Activated CD8-positive, alpha-beta memory T cell treated with anti-CD3 and anti-CD28 coated beads, Interleukin-2, amount 10 ng/mL, durations not matched to agents 7 days and 5 days (primary cell): Measurements from ENCODE around the gene UTP25. TPM values are rescaled to one million over a fixed set of nuclear protein-coding genes. Genes with fewer than 3 reads are reported as not detected.

Experiments
- ATAC-seq: fragments of 150-1000 bp; cut with Tn5 transposase; one replicate; pipeline ENCODE4 v1.10.0; 2021; ENCODE audit warnings: moderate library complexity
- CTCF ChIA-PET: fragments of 350-600 bp; sonication (Branson Sonifier 250); formaldehyde crosslinking; loops from one replicate; lab custom pipeline; 2021; ENCODE audit warnings: antibody characterized with exemption; lab: Charles Lee
- DNase-seq: peaks from one replicate; pipeline ENCODE4 v3.0.0-alpha.2; 2020
- H3K27ac Mint-ChIP-seq: one replicate; pipeline ENCODE4 v1.8.0; 2021; ENCODE audit warnings: mild to moderate bottlenecking, mixed read lengths
- H3K27me3 Mint-ChIP-seq: one replicate; pipeline ENCODE4 v1.8.0; 2021; ENCODE audit warnings: mixed read lengths
- H3K36me3 Mint-ChIP-seq: one replicate; pipeline ENCODE4 v1.8.0; 2021; ENCODE audit warnings: mild to moderate bottlenecking, mixed read lengths
- H3K4me1 Mint-ChIP-seq: one replicate; pipeline ENCODE4 v1.8.0; 2021; ENCODE audit warnings: mixed read lengths
- H3K4me3 Mint-ChIP-seq: one replicate; pipeline ENCODE4 v1.8.0; 2021; ENCODE audit warnings: mild to moderate bottlenecking, moderate library complexity, mixed read lengths
- H3K9me3 Mint-ChIP-seq: one replicate; pipeline ENCODE4 v1.8.0; 2022; ENCODE audit warnings: low read depth, mixed read lengths
- total RNA-seq, 2 experiments: library from RNA; stranded (reverse); gene quantifications; one replicate each; pipeline ENCODE4 v1.2.3, GENCODE V29; 2021

UTP25 gene
- 1 to 10 TPM; 4.7 to 9.7 TPM for total RNA-seq

- ATAC-seq (peak; percentile 89), DNase-seq (peak; percentile 96)
- H3K9me3 Mint-ChIP-seq: no peaks in the 10 kb centered on the region
- peaks cover 39% of the 10 kb centered on the region for H3K4me1 Mint-ChIP-seq
- peak within 1 kb of the TSS; percentile 91 for H3K4me3 Mint-ChIP-seq
- CTCF ChIA-PET: interaction anchor here (0.7 to 2.7 kb wide), 12 partner anchors 9 to 155 kb away, joined by 3 to 10 read pairs (median 4); partner anchors contain the start of gene C1orf74
- H3K27ac Mint-ChIP-seq: peak within 1 kb of the TSS; percentile 81
- peaks cover 12% of the 10 kb centered on the region for H3K27me3 Mint-ChIP-seq
- H3K36me3 Mint-ChIP-seq: peaks cover 13% of the 10 kb centered on the region
Measured at GRCh38 chr1:209827384-209828262, at the start of gene UTP25. TSS of gene UTP25 (plus strand) at chr1:209827972. CDS start at chr1:209828064, 92 bp downstream.

GRCh38 chr1:209778102-209778501 lies 49.7 kb upstream of the UTP25 start:
- no peak for DNase-seq
- CTCF ChIA-PET: no interaction called here
- no peak for ATAC-seq
- Mint-ChIP-seq H3K36me3 (peaks cover 71% of the 10 kb centered on the region), H3K9me3 (no peaks in the 10 kb centered on the region), H3K4me3 (no peak overlapping the region), H3K4me1 (peaks cover 44% of the 10 kb centered on the region), H3K27ac (peak overlapping the region; percentile 20), H3K27me3 (no peaks in the 10 kb centered on the region)

- peaks cover 60% of the 10 kb centered on the region for H3K36me3 Mint-ChIP-seq
- H3K9me3 Mint-ChIP-seq: no peaks in the 10 kb centered on the region
- no peak overlapping the region for H3K4me3 Mint-ChIP-seq
- H3K27me3 Mint-ChIP-seq: no peaks in the 10 kb centered on the region
- H3K4me1 Mint-ChIP-seq: peaks cover 50% of the 10 kb centered on the region
- ATAC-seq (no peak), DNase-seq (no peak)
- CTCF ChIA-PET: interaction anchor here (1.0 to 1.8 kb wide), 3 partner anchors 11 to 43 kb away, joined by 3 to 4 read pairs (median 3); no protein-coding TSS in a partner anchor
- H3K27ac Mint-ChIP-seq: peak overlapping the region; percentile 16
Measured at GRCh38 chr1:209780268-209780667, 47.5 kb upstream of the UTP25 start.

GRCh38 chr1:209783386-209783785 lies 44.4 kb upstream of the UTP25 start:
- peaks cover 38% of the 10 kb centered on the region for H3K4me1 Mint-ChIP-seq
- CTCF ChIA-PET: interaction anchor here (1.9 to 3.7 kb wide), 4 partner anchors 9 to 44 kb away, joined by 5 to 18 read pairs (median 11); partner anchors contain the start of genes TRAF3IP3 and UTP25
- no peaks in the 10 kb centered on the region for H3K9me3 Mint-ChIP-seq

GRCh38 chr1:209784265-209785169 lies 43.3 kb upstream of the UTP25 start, which contains the start of gene C1orf74:
TSS of gene C1orf74 (minus strand) at chr1:209784559. CDS start at chr1:209783634, 925 bp downstream.
- CTCF ChIA-PET: interaction anchor here (0.7 to 3.7 kb wide), 11 partner anchors 9 to 217 kb away, joined by 3 to 18 read pairs (median 4); partner anchors contain the start of genes TRAF3IP3 and UTP25
- Mint-ChIP-seq H3K27ac (peak within 1 kb of the TSS; percentile 95), H3K4me1 (peaks cover 42% of the 10 kb centered on the region), H3K27me3 (no peaks in the 10 kb centered on the region), H3K9me3 (no peaks in the 10 kb centered on the region), H3K36me3 (peaks cover 19% of the 10 kb centered on the region), H3K4me3 (peak within 1 kb of the TSS; percentile 92)
- DNase-seq (peak; percentile 99), ATAC-seq (peak; percentile 99)

More at GRCh38 chr1:209783386-209783785, 44.4 kb upstream of the UTP25 start:
- Mint-ChIP-seq H3K36me3 (peaks cover 30% of the 10 kb centered on the region), H3K4me3 (peak overlapping the region; percentile 92), H3K27ac (peak overlapping the region; percentile 95), H3K27me3 (no peaks in the 10 kb centered on the region)
- no peak for ATAC-seq
- no peak for DNase-seq

GRCh38 chr1:209785592-209785991 lies 42.2 kb upstream of the UTP25 start:
- no peak for DNase-seq
- no peaks in the 10 kb centered on the region for H3K27me3 Mint-ChIP-seq
- peak overlapping the region; percentile 95 for H3K27ac Mint-ChIP-seq
- CTCF ChIA-PET: interaction anchor here (1.6 to 3.7 kb wide), 2 partner anchors 17 to 38 kb away, joined by 5 to 15 read pairs; no protein-coding TSS in a partner anchor
- no peaks in the 10 kb centered on the region for H3K9me3 Mint-ChIP-seq
- no peak for ATAC-seq
- peaks cover 48% of the 10 kb centered on the region for H3K4me1 Mint-ChIP-seq
- H3K4me3 Mint-ChIP-seq: no peak overlapping the region
- peaks cover 9% of the 10 kb centered on the region for H3K36me3 Mint-ChIP-seq

- Mint-ChIP-seq H3K27ac (no peak overlapping the region), H3K4me1 (peaks cover 48% of the 10 kb centered on the region), H3K9me3 (no peaks in the 10 kb centered on the region), H3K4me3 (no peak overlapping the region), H3K27me3 (no peaks in the 10 kb centered on the region), H3K36me3 (peaks cover 9% of the 10 kb centered on the region)
- DNase-seq: no peak
- no peak for ATAC-seq
- CTCF ChIA-PET: interaction anchor here (1.0 to 3.7 kb wide), 3 partner anchors 17 to 41 kb away, joined by 4 to 15 read pairs (median 5); partner anchors contain the start of gene UTP25
Measured at GRCh38 chr1:209786146-209786545, 41.6 kb upstream of the UTP25 start.

- no peaks in the 10 kb centered on the region for H3K9me3 Mint-ChIP-seq
- H3K36me3 Mint-ChIP-seq: peaks cover 3% of the 10 kb centered on the region
- H3K27ac Mint-ChIP-seq: no peak overlapping the region
- no peaks in the 10 kb centered on the region for H3K27me3 Mint-ChIP-seq
- peaks cover 49% of the 10 kb centered on the region for H3K4me1 Mint-ChIP-seq
- CTCF ChIA-PET: interaction anchor here (0.8 to 2.2 kb wide), 3 partner anchors 13 to 40 kb away, joined by 3 to 13 read pairs (median 3); no protein-coding TSS in a partner anchor
- no peak for DNase-seq
- no peak overlapping the region for H3K4me3 Mint-ChIP-seq
- ATAC-seq: no peak
Measured at GRCh38 chr1:209787551-209787950, 40.2 kb upstream of the UTP25 start.

GRCh38 chr1:209789245-209789644 lies 38.5 kb upstream of the UTP25 start:
- CTCF ChIA-PET: interaction anchor here (2.2 kb wide), 1 partner anchor 34 kb away, joined by 13 read pairs; no protein-coding TSS in a partner anchor
- no peaks in the 10 kb centered on the region for H3K9me3 Mint-ChIP-seq
- peak overlapping the region; percentile 14 for H3K27ac Mint-ChIP-seq
- no peak for ATAC-seq
- no peak overlapping the region for H3K4me3 Mint-ChIP-seq
- no peak for DNase-seq
- H3K4me1 Mint-ChIP-seq: peaks cover 34% of the 10 kb centered on the region
- H3K27me3 Mint-ChIP-seq: no peaks in the 10 kb centered on the region
- peaks cover 3% of the 10 kb centered on the region for H3K36me3 Mint-ChIP-seq

GRCh38 chr1:209790286-209791193 lies 37.2 kb upstream of the UTP25 start:
- H3K27ac Mint-ChIP-seq: no peak overlapping the region
- DNase-seq (no peak), ATAC-seq (no peak)
- no peak overlapping the region for H3K4me3 Mint-ChIP-seq
- no peaks in the 10 kb centered on the region for H3K9me3 Mint-ChIP-seq
- peaks cover 22% of the 10 kb centered on the region for H3K4me1 Mint-ChIP-seq
- H3K27me3 Mint-ChIP-seq: no peaks in the 10 kb centered on the region
- H3K36me3 Mint-ChIP-seq: no peaks in the 10 kb centered on the region
- CTCF ChIA-PET: interaction anchor here (0.8 to 3.0 kb wide), 2 partner anchors 15 to 33 kb away, joined by 3 to 10 read pairs; partner anchors contain the start of gene IRF6

- Mint-ChIP-seq H3K9me3 (no peaks in the 10 kb centered on the region), H3K27ac (no peak overlapping the region), H3K4me1 (peaks cover 22% of the 10 kb centered on the region), H3K4me3 (no peak overlapping the region), H3K27me3 (no peaks in the 10 kb centered on the region), H3K36me3 (no peaks in the 10 kb centered on the region)
- ATAC-seq: no peak
- DNase-seq: no peak
- CTCF ChIA-PET: interaction anchor here (3.0 kb wide), 1 partner anchor 14 kb away, joined by 10 read pairs; the partner anchor contains the start of gene IRF6
Measured at GRCh38 chr1:209791920-209792319, 35.9 kb upstream of the UTP25 start.
